ENCODE data around the gene PADI2.

GRCh38 chr1:17120481-17120877, 1.2 kb upstream of the PADI2 start:
- TF ChIP-seq, protein P1, sequence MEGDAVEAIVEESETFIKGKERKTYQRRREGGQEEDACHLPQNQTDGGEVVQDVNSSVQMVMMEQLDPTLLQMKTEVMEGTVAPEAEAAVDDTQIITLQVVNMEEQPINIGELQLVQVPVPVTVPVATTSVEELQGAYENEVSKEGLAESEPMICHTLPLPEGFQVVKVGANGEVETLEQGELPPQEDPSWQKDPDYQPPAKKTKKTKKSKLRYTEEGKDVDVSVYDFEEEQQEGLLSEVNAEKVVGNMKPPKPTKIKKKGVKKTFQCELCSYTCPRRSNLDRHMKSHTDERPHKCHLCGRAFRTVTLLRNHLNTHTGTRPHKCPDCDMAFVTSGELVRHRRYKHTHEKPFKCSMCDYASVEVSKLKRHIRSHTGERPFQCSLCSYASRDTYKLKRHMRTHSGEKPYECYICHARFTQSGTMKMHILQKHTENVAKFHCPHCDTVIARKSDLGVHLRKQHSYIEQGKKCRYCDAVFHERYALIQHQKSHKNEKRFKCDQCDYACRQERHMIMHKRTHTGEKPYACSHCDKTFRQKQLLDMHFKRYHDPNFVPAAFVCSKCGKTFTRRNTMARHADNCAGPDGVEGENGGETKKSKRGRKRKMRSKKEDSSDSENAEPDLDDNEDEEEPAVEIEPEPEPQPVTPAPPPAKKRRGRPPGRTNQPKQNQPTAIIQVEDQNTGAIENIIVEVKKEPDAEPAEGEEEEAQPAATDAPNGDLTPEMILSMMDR (IDR thresholded peaks at IDR 0.05) = no peak
- no peak for TF ChIP-seq POLR2A (IDR thresholded peaks at IDR 0.05)

All from tibial nerve (tissue), 3 donors.